ENCODE results near the gene ELAVL1.

Gene ELAVL1

DNA sequence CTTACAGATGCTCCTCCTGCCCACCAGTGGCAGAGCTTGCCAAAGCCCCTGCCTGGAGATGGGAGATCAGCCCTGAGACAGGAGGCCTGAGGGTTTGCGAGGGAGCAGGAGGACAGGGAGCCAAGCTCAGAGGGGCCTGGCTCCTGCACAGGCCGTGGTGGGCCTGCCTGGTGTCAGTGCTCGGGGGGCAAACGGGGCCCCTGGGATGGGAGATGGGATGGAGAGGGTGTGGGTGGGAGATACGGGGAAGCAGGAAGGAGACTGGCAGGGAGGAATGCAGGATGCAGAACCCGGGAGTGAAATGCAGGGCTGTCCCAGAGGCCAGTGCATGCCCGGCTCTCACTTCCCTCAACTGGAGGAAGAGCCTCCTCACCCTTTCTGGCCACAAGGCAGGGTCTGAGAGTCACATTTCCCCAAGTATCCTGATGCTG lies 19.9 kb downstream of the ELAVL1 start:
- DNase-seq (ENCODE audit: low read depth): no peak

DNA sequence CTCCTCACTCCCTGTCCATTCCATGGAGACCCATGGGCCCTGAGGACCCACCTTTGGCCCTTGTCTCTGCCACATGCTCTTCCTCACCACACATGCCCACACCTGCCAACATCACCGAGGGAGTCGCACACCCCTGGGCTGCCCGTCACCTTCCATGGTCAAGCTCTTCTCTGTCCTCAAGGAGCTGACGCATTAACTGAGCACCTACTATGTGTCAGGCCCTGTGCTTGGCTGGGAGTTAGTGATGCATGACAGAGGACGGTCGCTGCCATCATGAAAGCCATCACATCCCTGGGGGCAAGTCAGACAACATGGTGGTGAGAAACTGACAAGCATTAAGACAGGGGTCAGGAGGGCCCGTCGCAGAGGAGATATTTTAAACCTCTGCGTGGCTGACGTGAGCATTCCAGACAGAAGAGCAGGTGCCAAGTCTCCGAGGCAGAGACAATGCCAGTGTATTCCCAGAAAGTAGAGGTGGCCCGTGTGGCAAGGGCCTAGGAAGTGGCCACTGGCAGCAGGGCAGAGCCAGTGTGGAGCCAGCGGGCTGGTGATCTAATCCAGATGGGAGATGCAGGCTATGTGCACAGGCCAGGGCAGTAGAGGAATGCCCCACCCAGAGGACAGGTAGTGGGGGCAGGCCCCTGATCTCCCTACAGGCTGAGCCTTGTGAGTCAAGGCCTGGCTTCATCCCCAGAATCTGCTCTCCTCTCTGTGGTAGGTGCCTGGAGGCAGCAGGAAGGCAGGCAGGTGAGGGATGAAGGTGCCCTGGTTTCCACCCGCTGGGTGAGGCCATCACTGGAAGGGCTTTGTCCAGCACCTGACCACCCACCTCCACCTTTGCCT lies 21.2 kb downstream of the ELAVL1 start:
- DNase-seq (ENCODE audit: low read depth): no peak

DNA sequence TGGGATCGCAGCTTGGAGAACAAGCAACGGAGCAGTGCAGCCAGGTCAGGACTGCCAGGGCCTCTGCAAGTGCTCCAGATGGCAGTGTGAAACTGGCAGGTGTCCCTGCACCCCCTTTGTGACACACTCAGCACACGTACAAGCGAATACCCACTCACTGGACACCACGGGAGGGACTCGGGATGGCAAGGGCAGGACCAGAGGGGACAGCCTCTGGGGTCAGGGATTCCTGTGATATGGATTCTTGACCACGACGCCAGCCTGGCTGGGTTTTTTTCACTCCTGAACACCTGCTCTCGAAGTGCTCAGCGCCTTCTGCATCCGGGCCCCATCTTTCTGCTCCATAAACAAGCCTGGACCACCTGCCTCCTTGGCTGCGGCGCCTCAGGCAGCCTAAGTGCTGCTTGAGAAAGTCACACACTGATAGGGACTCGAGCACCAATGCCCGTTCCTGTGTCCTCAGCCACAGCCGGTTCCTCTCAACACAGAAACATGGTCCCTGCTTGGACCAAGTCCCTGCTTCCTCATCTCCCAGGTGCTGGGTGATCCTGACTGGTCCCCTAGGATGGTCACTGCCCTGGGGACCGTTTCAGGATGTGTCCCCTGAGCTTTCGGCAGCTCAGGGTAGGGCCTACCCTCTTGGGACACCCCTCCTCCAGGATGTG lies 22.0 kb downstream of the ELAVL1 start:
- DNase-seq (ENCODE audit: low read depth): no peak

DNA sequence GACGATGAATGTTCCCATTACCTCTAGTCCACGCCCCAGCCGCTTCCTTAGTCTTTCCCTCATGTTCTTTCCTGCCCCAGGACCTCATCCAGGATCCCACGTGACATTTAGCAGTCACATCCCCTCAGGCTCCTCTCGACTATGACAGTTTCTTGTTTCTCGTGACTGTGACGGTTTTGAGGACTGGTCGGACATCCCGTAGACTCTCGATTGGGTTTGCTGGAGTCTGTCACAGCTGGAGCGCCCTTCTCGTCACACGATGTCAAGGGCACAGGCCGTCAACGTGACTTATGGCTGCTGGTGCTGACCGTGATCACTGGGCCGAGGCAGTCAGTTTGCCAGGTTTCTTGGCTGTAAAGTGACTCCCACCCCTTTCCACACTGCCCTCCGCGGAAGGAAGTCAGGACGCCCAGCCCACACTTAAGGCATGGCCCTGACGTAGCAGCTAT lies 22.8 kb downstream of the ELAVL1 start:
- no peak for DNase-seq (ENCODE audit: low read depth)

DNA sequence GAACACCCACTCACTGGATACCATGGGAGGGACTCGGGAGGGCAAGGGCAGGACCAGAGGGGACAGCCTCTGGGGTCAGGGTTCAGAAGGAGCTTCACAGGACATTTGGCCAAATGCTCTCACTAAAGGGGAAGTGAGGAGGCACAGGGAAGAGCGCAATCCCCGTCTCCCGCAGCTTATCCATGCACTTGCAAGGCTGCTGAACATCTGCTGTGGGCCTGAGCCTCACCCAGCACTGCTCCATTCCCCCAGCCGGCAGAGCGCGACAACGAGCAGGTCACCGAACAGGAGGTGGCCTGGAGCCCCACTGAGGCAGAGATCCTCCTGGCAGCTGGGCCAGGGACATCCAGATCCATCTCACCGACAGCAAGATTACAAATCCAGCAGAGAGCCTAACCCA lies 23.3 kb downstream of the ELAVL1 start:
- DNase-seq (ENCODE audit: low read depth): no peak

DNA sequence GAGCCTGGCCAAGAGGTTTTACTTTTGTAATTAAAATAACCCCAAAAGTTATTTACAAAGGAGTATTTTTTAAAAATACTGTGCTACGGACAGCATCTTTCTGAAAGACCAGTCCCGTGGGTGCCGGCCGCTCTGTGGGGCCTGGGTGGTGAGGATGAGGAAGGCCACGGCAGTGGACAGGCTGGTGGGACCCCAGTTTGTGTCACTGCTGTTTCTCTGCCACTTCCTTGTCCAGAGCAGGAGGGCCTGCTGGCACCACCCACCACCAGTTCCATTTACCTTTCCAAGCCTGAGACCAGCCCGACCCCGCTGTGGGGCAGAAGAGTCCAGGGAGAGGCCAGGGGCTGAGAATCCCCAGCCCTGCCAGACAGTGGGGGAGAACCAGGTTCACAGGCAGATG lies 23.8 kb downstream of the ELAVL1 start:
- no peak for DNase-seq (ENCODE audit: low read depth)

DNA sequence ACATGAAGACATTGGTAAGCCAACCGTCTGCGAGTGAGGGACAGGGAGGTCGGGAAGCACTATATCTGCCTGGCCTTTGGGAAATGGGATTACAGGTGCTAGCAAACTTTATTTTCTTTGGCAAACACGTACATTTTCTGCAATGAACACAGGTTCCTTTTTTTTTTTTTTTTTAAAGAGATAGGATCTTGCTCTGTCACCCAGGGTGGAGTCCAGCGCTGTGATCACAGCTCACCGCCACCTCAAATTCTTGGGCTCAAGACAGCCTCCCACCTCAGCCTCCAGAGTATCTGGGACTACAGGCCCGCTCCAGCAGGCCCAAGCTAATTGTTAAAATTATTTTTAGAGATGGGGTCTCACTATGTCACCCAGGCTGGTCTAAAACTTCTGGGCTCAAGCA lies 24.2 kb downstream of the ELAVL1 start:
- no peak for DNase-seq (ENCODE audit: low read depth)

DNA sequence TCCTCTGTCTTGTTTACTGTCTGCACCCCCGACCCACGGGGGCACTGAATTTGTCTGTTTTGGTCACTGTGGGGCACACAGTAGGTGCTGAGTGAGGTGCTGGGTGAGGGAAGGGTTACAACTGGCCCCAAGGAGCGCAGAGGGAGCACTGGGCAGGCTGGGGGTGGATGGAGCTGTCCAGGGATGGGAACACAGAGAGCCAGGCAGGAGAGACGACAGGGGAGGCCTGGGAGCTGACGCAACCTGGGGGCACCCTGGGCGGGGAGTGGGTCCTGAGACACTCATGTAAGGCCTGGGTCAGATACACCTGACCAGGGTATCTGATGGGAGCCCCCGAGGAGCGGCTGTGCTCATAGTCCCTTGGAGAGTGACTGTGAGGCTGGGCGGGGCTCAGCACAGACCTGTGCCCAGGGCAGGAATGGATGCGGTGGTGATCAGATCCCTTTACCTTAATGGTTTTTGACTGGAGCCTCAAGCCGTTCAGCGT lies 24.8 kb downstream of the ELAVL1 start:
- DNase-seq (ENCODE audit: low read depth): no peak

DNA sequence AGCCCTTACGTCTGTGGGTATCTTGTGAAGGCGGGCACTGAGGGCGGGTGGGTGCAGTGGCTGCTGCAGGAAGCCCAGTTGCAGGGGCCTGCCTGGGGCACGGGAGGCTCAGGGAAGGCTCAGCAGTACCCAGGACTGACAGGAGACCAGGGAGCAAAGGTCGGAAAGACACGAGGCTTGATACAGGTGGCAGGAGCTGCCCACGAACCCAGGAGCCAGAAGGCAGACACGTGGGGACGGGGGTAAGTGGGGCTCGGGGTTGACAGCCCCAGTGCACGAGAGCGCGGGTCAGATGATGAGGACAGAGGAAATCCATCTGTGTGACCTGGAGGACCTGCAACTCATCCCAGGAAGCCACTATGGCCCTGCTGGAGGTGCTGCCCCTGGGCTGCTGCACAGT lies 25.3 kb downstream of the ELAVL1 start:
- no peak for DNase-seq (ENCODE audit: low read depth)

DNA sequence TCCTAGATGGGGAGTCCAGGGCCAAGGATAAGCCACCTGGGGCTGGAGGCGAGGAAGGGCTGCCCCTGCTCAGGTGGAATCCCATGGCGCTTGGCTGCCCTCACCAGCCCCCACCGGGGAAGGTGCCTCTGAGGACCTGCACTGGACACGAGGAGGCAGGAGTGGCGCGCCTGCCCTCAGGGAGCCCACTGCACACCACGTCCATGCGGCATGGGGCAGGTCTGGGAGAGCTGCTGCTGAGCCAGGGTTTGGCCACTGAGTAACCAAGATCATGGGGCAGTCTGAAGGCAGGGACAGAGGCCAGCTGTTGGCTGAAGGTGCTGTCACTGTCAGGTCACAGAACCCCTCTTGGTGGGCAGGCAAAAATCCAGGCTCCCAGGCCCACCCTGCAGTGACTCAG lies 25.9 kb downstream of the ELAVL1 start:
- DNase-seq (ENCODE audit: low read depth): no peak

DNA sequence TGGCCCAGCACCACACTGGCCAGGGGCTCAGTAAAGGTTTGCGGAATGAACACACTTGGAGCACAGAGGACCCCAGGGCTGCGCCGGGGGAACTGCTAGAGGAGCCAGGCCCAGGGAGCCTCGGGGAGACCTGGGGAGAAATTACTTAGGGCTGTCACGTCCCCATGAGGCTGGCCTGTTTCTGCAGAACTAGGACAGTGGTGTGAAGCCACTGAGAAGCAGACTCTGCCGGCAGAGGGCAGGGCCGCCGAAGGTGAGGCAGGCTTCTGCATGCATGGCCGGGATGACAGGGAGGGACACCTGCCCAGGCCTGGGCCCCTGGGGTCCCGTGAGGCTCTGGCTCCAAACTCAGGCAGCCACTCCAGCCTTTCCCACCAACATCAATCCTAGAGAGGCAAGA lies 26.4 kb downstream of the ELAVL1 start:
- DNase-seq (ENCODE audit: low read depth): no peak

DNA sequence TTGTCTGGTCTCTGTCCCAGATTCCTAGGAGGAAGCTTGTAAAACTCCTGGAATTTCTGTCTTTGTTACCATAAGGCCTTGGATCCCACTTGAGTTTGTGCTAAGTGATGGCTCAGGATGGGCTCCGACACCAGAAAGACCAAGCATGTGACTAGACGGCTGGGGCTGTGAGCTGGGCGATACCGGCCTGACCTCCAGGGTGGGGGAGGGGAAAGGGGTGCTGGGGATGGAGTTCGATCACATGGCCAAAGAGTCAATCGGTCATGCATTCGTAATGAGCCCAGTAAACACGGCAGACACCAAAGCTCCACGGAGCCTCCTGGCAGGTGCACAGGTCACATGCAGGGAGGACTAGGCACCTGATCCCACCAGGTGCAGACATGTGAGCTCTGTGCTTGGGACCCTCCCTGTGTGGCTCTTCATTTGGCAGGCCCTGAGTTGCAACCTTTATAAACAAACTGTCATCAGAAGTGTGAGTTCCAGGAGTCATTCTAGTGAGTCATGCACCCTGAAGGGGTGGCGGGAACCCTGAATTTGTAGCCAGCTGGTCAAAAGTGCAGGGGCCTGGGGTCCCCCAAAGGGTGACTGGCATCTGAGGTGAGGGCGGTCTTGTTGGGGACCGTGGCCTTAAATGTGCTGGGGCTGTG lies 27.1 kb downstream of the ELAVL1 start:
- no peak for DNase-seq (ENCODE audit: low read depth)

DNA sequence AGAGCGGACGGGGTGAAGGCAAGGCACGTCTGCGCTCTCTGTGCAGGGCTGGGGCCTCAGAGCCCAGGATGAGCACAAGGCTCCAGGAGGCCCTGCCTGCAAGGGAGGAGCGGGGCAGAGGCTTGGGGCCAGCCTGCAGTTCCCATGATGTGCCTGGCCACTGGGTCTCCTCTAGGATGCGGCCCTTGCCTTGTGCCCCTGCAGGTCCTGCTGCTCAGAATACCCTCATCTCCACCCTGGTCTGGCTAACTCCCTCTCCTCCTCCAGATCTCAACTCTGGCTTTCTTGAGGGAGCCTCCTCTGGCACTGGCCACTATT lies 27.8 kb downstream of the ELAVL1 start:
- DNase-seq (ENCODE audit: low read depth): no peak

DNA sequence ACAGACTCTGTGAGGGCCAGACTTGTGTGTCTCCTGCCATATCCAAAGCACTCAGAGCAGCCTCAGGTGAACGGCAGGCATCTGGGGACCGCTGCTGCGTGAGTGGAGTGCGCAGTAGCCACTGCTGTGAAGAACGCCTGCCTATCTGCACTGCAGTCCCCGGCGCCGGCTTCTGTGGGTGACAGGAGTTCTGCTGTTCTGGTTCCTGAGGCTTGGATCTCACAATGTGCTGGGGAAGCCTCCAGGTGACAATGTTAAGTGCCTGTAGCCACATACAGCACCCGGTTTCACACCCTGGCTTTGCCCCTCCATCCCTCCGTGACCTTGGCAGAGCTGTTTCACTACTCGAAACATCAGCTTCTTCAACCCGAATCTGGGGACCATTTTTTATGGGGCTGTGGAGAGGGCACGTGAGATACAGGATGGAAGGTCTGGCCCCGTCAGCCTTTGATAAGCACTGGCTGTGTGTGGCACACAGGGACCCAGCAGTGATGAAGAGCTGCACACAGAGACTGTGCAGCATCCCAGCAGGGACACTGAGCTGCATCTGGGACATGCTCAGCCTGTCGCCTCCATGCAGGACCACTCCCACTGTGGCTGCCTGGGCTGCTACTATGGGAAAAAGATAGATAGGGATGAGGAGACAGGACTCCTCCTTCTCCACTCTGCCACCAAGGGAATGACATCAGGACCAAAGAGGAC lies 28.3 kb downstream of the ELAVL1 start:
- DNase-seq (ENCODE audit: low read depth): no peak

DNA sequence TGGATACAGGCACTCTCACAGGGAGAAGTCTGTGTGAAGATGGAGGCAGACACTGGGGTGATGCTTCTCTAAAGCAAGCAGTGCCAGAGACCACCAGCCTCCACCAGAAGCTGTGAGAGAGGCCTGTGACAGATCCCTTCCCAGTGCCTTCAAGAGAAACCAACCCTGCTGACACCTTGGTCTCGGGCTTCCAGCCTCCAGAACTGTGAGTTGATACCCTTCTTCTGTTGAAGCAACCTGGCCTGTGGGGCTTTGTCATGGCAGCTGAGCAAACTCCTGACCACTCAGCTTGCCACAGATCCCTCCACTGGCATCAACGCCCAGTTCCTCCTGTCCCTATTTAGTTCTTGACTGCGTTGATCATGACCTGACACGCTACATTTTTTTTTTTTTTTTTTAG lies 29.0 kb downstream of the ELAVL1 start:
- DNase-seq (ENCODE audit: low read depth): no peak

DNA sequence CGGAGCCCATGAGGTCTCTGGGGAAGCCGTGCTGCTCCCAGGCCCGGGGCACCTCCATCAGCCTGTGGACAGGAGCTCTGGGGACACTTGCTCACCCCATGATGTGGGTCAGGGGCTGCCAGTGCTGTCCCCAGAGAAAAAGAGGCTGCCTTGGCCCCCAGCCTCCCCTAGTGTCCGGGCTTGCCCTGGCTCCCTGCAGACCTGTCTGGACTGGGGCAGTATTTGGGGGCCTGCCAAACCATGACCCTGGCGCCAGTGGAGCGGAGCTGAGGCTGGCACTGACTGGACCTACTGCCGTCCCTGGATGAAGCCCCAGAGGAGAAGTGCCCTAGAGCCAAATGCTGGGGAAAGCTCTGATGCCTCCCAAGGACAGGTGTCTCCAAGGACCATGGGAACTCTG lies 30.4 kb downstream of the ELAVL1 start:
- DNase-seq (ENCODE audit: low read depth): no peak

DNA sequence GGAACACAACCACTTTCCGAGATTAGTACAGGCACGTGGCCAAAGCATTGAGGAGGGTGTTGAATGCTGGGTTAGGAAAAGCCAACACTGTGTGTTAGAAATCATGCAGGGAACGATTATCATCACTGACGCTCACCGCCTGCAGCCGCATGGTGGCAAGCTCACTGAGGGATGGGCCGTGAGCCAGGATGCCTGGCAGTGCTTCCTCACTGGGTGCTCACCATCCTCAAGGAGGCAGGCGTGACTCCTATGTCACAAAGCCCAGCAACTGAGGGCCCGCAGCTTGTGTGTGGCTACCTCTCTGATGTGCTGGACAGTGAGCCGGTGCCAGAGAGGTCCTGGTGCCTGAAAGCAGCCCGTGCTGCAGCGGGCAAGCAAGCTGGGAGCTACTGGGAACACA lies 31.6 kb downstream of the ELAVL1 start:
- DNase-seq (ENCODE audit: low read depth): no peak

DNA sequence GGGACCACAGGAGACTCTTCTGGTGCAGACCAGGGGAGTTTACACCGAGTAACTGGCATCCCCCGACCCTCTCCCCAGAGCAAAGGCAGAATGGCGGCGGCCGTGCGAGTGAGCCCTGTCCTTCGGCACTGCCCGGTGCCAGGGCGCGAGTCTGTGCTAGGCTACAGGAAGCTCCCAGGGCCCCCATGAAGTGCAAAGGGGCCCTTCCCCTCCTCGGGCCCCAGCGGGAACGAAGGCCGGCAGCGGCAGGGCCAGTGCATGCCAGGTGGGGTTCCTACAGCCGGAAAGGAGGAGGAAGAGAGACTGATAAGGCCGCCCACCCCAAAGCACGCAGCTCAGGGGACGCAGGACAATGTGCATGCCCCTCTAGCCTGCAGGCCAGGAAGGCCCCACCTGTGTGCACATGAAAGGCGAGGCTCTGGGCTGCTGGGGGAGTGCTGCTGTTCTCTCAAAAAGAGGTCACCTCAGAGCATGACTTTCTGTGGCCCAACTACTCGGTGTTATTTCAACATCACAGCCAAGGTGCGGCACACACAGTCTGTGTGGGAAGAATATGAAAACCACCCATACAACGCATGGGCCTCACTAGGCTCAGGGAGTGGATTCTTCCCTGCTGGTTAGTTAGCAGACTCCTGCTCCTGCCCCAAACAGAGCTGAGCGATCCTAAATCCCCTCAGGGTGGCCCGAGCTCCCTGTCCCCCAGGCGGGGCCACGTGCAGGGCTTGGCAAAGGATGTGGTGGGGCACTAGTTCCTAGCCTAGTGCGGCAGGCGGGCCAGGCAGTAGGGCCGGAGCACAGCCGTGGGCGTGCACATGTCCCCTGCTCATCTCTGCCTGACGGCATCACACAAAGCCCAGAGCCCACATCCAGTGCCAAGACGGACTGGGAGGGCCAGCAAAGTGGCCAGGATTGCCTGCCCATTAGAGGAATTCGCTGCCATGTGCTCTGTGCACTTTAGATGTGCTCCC lies 33.6 kb downstream of the ELAVL1 start:
- no peak for DNase-seq (ENCODE audit: low read depth)

DNA sequence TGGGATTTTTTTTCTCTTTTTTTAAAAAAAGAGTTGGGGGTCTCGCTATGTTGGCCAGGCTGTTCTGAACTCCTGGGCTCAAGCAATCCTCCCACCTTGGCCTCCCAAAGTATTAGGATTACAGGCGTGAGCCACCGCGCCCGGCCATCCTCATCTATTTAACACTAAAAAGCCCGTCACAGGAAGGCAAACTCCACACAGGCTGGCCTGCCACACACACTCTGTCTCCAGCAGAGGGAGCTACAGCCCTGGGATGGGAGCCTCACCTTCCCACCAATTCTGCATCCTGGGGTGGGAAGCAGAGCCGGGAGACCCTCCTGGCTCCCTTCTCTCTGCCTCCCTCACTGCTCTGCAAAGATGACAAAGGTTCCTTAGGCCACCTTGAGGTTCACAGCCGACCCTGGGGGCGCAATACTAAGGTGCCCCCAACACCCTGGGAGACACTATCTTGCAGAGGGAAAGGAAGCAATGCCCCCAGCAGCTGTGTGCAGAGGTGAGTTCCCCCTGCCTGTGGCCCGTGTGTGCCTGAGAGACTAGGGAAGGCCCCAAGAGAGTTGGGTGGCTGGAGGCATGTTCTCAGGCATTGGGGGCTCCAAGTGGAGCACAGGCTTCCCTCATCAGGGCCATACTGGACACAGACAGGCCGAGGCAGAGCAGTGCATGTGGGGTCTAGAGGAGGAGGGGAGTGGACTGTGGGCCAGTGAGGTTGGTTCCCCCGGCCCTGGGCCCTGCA lies 34.6 kb downstream of the ELAVL1 start:
- DNase-seq (ENCODE audit: low read depth): peak; percentile 35

DNA sequence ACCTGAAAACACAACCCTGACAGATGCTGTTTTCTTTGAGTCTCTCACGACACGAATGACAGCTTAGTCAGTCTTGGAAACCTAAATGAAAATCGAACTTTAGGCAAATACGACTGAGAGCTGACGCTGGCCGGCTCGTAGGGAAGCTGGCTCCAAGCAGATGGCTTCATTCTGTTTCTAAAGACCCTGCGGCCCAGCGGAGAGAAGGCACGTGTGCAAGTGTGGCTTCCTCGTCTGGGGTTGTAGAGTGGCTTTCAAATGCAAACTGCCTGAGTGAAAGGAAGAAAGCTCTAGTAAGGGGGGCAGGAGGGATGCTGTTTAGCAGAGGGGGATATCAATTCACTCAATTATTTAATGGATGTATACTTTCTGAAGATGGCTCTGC lies 35.9 kb downstream of the ELAVL1 start:
- no peak for DNase-seq (ENCODE audit: low read depth)

Measured in amniotic epithelial cell (primary cell).